GM21529 (cell line): ENCODE data around the gene GFOD1.
A peak's percentile ranks its signal among the peaks of the same experiment; 100 is the strongest.

Experiments
- ATAC-seq: cut with Tn5 transposase; IDR thresholded peaks from one replicate; pipeline ENCODE4 v1.9.1; 2021; ENCODE audit not compliant: unreplicated experiment

GFOD1 gene, protein sequence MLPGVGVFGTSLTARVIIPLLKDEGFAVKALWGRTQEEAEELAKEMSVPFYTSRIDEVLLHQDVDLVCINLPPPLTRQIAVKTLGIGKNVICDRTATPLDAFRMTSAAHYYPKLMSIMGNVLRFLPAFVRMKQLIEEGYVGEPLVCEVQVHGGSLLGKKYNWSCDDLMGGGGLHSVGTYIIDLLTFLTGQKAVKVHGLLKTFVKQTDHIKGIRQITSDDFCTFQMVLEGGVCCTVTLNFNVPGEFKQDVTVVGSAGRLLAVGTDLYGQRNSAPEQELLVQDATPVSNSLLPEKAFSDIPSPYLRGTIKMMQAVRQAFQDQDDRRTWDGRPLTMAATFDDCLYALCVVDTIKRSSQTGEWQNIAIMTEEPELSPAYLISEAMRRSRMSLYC

DNA sequence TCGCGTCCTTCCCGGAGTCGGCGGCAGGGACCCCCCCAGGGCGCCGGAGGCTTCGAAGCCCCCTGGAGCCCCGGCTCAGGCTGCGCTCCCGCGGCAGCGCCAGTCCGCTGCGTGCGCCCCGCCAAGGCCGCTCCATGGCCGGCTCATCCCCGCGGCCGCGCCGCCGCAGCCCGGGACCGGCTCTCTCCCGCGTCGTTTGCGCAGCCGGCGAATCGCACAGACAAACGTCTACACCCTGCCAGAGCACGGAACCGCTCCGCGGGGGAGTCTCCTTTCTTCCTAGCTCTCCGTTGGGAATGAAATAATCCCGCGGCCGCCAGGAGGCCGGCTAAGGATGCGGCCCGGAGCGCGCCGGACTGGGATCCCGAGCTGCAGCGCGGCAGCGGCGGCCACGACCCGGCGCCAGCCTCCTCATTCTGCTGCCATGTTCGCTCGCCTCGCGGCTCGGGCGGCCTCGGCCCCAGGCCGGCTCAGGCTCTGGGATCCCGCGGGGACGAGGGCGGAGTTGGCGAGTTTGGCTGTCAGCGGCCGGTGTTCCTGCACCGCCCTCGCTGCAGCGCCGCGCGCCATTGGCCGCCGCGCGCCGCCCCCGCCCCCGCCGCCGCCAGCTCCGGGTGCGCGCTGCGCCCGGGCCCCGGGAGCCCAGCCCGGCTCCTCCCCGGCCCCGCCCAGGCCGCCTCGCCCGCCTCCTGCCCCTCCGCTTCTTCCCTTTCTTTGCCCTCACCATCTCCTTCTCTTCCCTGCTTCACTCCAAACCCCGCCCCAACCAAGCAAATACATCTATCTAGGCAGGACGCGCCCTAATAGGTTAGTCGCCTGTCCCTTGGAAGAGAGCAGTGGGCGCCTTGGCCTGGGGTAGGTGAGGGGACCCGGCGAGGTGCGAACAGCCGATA is at the start of gene GFOD1:
TSS of gene GFOD1 (minus strand) at position 479 of the 893 bp plus-strand sequence. CDS start 710 bp downstream, outside the sequence.
- peak; percentile 77 for ATAC-seq

- no peak for ATAC-seq
These were observed 49.6 kb upstream of the GFOD1 start for GRCh38 chr6:13536796-13537526.

DNA sequence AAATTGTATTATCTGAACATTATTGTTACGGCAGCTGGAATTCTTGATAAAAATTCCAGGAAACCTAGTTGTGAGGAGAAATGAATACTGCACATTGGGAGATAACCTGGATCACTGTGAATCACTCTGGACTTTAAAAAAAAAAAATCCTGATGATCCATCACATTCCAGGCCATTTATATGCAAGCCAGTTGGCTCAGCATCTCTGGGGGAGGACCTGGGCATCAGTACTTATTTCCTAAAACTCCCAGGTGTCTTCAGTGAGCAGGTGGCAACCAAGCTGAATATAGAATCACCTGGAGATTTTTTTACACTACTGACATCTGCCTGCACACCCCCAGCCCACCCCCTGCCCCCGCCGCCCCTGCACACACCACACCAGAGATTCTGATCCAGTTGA is 47.9 kb upstream of the GFOD1 start:
- no peak for ATAC-seq

GRCh38 chr6:13534536-13534935 is 47.1 kb upstream of the GFOD1 start:
- ATAC-seq, result no peak

GRCh38 chr6:13531956-13532355 is 44.6 kb upstream of the GFOD1 start:
- ATAC-seq, result no peak

DNA sequence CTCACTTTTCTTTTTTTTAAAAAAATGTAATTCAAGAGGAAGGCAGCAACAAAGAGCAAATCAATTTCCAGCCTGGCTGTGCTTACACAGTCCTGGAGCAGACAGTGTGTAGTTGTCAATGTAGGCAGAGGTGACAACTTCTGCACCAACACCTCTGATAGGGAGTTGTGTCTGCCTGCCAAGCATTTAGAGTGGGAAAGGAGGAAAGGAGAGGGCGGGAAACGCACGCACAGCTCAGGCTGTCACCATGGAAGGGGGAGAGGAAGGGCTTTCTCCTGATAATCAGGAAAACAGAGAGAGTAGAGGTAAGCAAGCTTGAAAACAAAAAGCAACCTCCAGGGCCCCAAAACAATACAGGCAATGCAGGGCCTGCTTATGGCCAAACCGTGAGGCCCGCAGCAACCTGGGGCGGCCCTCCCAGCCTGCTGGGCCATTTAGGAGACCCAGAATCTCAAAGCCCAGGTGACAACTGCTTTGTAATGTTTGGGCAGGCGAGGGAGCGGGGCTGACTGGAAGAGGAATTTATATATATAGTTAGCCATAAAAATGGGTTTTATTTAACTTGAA is 41.5 kb upstream of the GFOD1 start:
- no peak for ATAC-seq

GRCh38 chr6:13528232-13528631 is 40.8 kb upstream of the GFOD1 start:
- ATAC-seq, result no peak

DNA sequence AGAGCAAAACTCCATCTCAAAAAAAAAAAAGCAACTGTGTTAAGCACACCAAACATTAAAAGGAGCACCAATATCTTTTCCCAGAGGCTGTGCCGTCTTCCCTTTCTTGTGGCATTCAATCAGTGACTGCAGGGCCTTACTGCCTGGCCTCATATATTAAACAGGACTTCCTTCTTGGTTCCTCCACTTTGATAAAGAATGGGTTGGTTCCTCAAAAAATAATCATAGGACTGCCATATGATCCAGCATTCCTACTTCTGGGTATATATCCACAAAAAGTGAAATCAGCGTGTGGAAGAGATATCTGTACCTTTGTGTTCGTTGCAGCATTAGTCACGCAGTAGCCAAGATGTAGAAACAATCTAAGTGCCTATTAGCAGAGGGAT is 40.3 kb upstream of the GFOD1 start:
- ATAC-seq, result no peak

DNA sequence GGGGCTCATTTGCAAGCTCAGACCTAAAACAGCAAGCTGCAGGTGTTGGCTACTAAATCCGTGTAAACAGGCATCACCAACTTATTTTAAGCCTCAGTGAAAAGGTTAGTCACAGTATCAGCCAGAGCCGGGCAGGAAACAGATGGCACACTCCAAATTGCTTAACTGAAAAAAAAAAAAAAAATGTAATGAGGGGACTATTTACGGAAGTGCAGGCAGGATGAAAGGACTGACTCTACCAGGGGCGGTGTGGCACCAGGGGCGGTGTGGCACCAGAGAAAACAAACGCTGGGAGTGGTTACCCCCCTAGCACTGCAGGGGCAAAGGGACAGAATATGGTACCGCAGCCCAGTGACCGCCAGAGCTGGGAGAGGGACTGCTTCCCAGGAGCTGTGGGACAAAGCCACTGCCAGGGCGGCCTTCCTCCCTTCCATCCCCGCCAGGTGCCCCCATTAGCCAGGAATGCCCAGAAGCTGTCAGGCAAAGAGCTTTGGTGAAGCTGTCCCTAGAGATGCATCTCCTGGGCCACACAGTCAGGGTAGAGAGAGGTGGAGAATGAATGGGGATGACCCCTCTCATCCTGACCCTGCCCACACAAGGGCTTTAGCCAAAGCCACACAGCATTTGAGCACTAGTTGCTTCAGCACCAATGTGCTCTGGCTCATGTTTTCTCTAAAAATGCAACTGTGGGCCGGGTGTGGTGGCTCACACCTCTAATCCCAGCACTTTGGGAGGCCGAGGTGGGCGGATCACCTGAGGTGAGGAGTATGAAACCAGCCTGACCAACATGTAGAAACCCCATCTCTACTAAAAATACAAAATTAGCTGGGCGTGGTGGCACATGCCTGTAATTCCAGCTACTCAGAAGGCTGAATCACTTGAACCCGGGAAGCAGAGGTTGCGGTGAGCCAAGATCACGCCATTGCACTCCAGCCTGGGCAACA is 39.6 kb upstream of the GFOD1 start:
- ATAC-seq, result peak; percentile 83

DNA sequence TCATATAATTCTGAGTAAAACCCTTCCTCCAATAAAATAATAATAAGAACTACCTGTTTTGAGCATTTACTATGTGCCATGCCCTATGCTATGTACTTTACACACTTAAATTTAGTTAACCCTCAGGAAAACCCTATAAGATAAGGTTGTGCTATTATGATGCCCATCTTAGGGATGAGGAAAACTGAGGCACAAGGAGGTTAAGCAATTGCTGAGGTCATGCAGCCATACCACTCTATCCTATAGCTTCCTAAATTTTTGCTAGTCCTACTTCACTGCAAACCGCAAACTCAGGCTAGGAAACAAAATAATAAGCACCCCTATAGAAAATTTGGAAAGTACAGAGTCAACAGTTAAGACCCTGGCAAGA is 38.9 kb upstream of the GFOD1 start:
- ATAC-seq, result no peak

GRCh38 chr6:13524801-13525508 is 37.6 kb upstream of the GFOD1 start:
- ATAC-seq, result no peak

DNA sequence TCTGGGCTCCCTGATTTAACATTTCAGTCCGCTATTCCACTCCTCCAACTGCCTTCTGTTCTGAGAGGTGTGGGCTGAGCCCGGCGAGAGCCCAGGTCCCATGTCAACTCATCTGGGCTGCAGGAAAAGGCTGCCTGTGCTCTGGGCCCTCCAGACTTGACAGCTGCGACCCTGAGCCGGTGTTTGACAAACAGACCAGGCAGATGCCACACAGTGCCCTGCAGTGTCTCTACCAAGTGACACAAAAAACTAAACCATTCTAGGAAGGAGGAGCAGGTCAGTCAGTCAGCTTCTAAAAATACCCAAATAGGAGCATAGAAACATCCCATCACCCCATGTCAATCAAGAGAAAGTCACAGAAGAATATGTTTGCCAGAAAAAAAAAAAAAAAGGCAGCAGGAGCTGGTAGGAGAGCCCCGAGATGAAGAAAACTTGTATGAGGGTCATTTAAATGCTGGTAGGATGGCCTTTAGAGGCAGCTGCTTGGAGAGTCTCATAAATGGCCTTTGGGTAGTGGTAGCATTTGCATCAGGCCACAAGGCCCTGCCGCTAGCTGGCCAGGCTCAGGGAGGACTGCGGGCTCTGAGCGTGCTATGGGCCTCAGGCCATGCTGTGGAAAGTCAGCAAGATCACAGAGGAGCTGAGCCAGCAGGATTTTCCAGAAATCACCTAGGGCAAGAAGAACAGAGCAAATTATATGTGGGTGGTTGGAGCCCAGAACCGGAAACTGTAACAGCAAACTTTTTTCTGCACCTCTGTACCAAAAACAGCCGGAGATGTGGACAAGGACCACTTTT is 36.6 kb upstream of the GFOD1 start:
- no peak for ATAC-seq

GRCh38 chr6:13522656-13523055 is 35.3 kb upstream of the GFOD1 start:
- ATAC-seq, result no peak

DNA sequence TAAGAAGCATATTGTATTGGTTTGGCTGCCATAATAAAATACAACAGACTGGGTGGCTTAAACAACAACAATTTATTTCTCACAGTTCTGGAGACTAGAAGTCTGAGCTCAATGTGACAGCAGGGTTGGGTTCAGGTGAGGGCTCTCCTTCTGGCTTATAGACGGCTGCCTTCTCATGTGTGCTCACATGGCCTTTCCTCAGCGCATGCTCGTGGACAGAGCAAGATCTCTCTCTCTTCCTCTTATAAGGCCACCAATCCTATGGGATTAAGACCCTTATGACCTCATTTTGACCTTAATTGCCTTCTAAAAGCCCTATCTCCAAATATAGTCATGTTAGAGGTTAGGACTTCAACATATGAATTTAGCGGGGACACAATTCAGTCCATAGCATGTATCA is 32.4 kb upstream of the GFOD1 start:
- ATAC-seq, result no peak

DNA sequence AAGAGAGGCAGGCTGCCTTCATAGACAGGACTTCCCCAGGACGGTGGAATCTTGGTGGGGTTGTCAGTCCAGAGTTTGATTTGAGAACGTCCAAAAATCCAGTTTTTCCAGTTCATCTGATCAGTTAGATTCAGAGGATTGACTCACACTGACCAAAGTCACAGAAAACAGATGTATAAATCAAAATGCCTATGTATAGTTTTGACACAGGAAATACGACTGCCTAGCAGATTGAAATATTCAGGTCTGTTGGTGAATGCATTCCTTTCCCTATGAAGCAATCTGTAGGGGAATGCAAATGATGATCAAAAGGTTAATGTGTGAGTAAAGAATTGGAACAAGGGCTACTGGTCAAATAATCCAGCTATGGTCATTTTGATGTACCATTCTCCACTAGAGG is 29.7 kb upstream of the GFOD1 start:
- no peak for ATAC-seq

GRCh38 chr6:13515912-13516311 is 28.5 kb upstream of the GFOD1 start:
- ATAC-seq, result no peak

- no peak for ATAC-seq
These were observed 26.5 kb upstream of the GFOD1 start for GRCh38 chr6:13513626-13514502.

- ATAC-seq, result no peak
These were observed 25.5 kb upstream of the GFOD1 start for GRCh38 chr6:13512900-13513299.
